H1 (cell line): Measurements from ENCODE around the gene SORBS1. TPM values are rescaled to one million over a fixed set of nuclear protein-coding genes. Genes with fewer than 3 reads are reported as not detected.

Source experiments
- CHD7 ChIP-seq: fragments of 300-600 bp; sonication (generic); IDR thresholded peaks from 2 replicates; pipeline ENCODE4 v1.7.1; 2012; ENCODE audit warnings: low read length, moderate library complexity, mild to moderate bottlenecking, inconsistent platforms; ENCODE audit not compliant: insufficient replicate concordance
- polyA plus RNA-seq, 7 experiments: library from polyadenylated mRNA; depleted of rRNA in 3 of 7; stranded (reverse) in 5 of 7; unstranded in 2 of 7; fragments of >200 nt in 5 of 7; fragments of 200-250 nt in 2 of 7; gene quantifications; 1 replicate in 5 of 7; 2 replicates in 1 of 7; 4 replicates in 1 of 7; pipeline versions ENCODE4 v1.2.1 to v1.2.3, GENCODE V29; 2011 to 2013; ENCODE audit warnings: missing spikeins in 2 of 7, mixed read lengths in 2 of 7
- total RNA-seq: library from RNA; stranded (reverse); fragmentation: NEBNext Ultra II Directional; extraction: Animal tissue kit (Norgen Biotek cat#: 25700); gene quantifications from 2 replicates; pipeline ENCODE4 v1.2.1, GENCODE V29; 2021

The SORBS1 gene
- total and polyA plus RNA-seq, 2 of the 8 experiments (the other 6 are each of a cell fraction or from before 2014, with no cell fraction given), result 16.0 to 35.0 TPM

DNA sequence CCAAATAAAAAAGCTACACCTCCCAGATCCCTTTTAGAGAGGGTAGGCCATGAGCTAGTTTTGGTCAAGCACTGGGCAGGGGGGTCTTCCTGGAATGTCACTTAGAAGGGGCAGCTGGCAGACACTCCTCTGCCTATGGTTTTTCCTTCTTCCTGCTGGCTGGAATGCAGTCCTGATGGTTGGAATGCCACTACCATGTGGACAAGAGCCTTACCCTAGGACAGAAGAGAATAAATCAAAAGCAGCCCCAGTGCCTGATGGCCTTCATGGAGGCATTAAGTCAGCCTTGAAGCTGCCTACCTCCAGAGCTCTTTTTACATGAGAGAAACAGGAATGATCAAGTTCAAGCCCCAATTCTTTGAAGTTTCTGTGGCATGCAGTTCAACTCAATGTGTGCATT, 43.5 kb upstream of the SORBS1 start (continued):
- no peak for TF ChIP-seq CHD7
